ENCODE data around the gene FXYD5. TPM values are rescaled to one million over a fixed set of nuclear protein-coding genes. Genes with fewer than 3 reads are reported as not detected.
A peak's percentile ranks its signal among the peaks of the same experiment; 100 is the strongest.

The FXYD5 gene
- total RNA-seq, 1 experiment from 2014 or later = 181 TPM

GRCh38 chr19:35216833-35217648, 62.5 kb downstream of the FXYD5 start:
- no peak overlapping the region for H2AFZ ChIP-seq
- H3K9me3 ChIP-seq (ENCODE audit: insufficient read depth, low read depth) = peaks cover 5% of the 10 kb centered on the region; the same call in 1 of the 2 replicates
- H3K4me2 ChIP-seq = no peak overlapping the region
- ChIA-PET POLR2A (ENCODE audit: unreplicated experiment) (interaction anchor here (0.6 kb wide), 1 partner anchor 141 kb away, joined by 4 read pairs; no protein-coding TSS in a partner anchor), CTCF (interaction anchor here (0.5 to 0.8 kb wide), 3 partner anchors 69 to 715 kb away, joined by 5 to 8 read pairs (median 7); no protein-coding TSS in a partner anchor)
- no peaks in the 10 kb centered on the region for H3K9me2 ChIP-seq (ENCODE audit: insufficient read depth)
- H3K4me3 ChIP-seq = no peak overlapping the region
- H3K79me2 ChIP-seq (ENCODE audit: low read depth) = no peaks in the 10 kb centered on the region
- H3K27me3 ChIP-seq (ENCODE audit: insufficient read depth, low read depth) = no peaks in the 10 kb centered on the region
- DNase-seq = peak; percentile 49 to 65
- H3K4me1 ChIP-seq (replicated peaks; ENCODE audit: insufficient read depth) = peaks cover 34% of the 10 kb centered on the region
- no peaks in the 10 kb centered on the region for H3K36me3 ChIP-seq (ENCODE audit: low read depth)
- BruUV-seq (replicated peaks) = no TSS peak
- H4K20me1 ChIP-seq (ENCODE audit: insufficient read depth) = no peaks in the 10 kb centered on the region
- no peak for TF ChIP-seq EZH2 (IDR thresholded peaks at IDR 0.05; ENCODE audit: low read depth)
- TF ChIP-seq, protein P1, sequence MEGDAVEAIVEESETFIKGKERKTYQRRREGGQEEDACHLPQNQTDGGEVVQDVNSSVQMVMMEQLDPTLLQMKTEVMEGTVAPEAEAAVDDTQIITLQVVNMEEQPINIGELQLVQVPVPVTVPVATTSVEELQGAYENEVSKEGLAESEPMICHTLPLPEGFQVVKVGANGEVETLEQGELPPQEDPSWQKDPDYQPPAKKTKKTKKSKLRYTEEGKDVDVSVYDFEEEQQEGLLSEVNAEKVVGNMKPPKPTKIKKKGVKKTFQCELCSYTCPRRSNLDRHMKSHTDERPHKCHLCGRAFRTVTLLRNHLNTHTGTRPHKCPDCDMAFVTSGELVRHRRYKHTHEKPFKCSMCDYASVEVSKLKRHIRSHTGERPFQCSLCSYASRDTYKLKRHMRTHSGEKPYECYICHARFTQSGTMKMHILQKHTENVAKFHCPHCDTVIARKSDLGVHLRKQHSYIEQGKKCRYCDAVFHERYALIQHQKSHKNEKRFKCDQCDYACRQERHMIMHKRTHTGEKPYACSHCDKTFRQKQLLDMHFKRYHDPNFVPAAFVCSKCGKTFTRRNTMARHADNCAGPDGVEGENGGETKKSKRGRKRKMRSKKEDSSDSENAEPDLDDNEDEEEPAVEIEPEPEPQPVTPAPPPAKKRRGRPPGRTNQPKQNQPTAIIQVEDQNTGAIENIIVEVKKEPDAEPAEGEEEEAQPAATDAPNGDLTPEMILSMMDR (conservative IDR thresholded peaks at IDR 0.05) = peak; percentile 58
- peaks cover 33% of the 10 kb centered on the region for H3F3A ChIP-seq (ENCODE audit: insufficient read depth, low read depth)
- H3K27ac ChIP-seq = no peak overlapping the region
- intact Hi-C loops (cut with micrococcal nuclease; ENCODE audit: unreplicated experiment) = loop anchor here (2.0 kb wide), 1 partner anchor 74 kb away; the partner anchor contains the start of gene FXYD7

DNA sequence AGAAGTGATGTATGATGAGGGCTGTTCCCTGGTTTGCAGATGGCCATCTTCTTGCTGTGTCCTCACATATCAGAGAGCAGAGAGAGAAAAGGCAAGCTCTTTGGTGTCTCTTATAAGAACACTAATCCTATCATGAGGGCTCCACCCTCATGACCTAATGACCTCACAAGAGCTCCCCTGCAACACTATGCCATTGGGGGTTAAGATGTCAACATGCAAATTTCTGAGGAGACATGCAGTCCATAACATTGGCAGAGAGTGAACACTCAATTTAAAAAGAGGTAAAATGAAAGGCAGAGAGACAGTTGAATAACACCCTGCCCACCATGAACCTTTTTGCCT, 63.1 kb downstream of the FXYD5 start:
- intact Hi-C loops (cut with micrococcal nuclease; ENCODE audit: unreplicated experiment) = loop anchor here (2.0 kb wide), 1 partner anchor 75 kb away; the partner anchor contains the start of gene FXYD7

DNA sequence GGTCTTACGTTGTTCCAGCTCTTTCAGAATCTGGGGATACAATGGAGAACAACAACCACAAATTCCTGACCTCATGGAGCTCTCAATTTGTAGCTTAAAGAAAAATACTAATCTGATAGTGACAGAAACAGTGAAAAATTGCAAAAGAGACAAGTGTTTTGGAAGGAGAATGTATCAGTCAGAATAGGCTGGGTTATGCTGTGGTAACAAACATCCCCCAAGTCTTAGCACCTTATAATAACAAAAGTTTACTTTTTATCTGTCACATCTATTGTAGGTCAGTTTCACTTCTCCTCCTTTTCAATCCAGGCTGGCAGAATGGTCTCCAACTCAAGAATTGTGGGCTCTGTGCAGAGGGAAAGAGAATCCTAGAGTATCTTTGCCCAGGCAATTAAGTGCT, 64.5 kb downstream of the FXYD5 start:
- Histone ChIP-seq H3K9me2 (ENCODE audit: insufficient read depth) (no peaks in the 10 kb centered on the region), H3K9me3 (ENCODE audit: insufficient read depth, low read depth) (peaks cover 5% of the 10 kb centered on the region; the same call in 1 of the 2 replicates), H2AFZ (no peak overlapping the region), H3K27ac (no peak overlapping the region), H3K4me2 (no peak overlapping the region), H3K79me2 (ENCODE audit: low read depth) (no peaks in the 10 kb centered on the region), H3K36me3 (ENCODE audit: low read depth) (no peaks in the 10 kb centered on the region), H3K4me1 (replicated peaks; ENCODE audit: insufficient read depth) (peaks cover 21% of the 10 kb centered on the region), H3K4me3 (no peak overlapping the region), H3K27me3 (ENCODE audit: insufficient read depth, low read depth) (no peaks in the 10 kb centered on the region), H4K20me1 (ENCODE audit: insufficient read depth) (no peaks in the 10 kb centered on the region), H3F3A (ENCODE audit: insufficient read depth, low read depth) (peaks cover 18% of the 10 kb centered on the region)
- intact Hi-C loops (cut with micrococcal nuclease; ENCODE audit: unreplicated experiment) = no loop called here
- no peak for DNase-seq
- BruUV-seq (replicated peaks) = no TSS peak
- TF ChIP-seq EZH2 (IDR thresholded peaks at IDR 0.05; ENCODE audit: low read depth) = no peak
- TF ChIP-seq, protein P1 (conservative IDR thresholded peaks at IDR 0.05) = no peak
- POLR2A ChIA-PET (ENCODE audit: unreplicated experiment) = interaction anchor here (0.7 kb wide), 1 partner anchor 212 kb away, joined by 6 read pairs; no protein-coding TSS in a partner anchor
- CTCF ChIA-PET = no interaction called here

More for the DNA sequence above, 63.1 kb downstream of the FXYD5 start:
- Histone ChIP-seq H3K9me2 (ENCODE audit: insufficient read depth) (no peaks in the 10 kb centered on the region), H3K4me2 (no peak overlapping the region), H3K27me3 (ENCODE audit: insufficient read depth, low read depth) (no peaks in the 10 kb centered on the region), H3K9me3 (ENCODE audit: insufficient read depth, low read depth) (peaks cover 5% of the 10 kb centered on the region; the same call in 1 of the 2 replicates), H3F3A (ENCODE audit: insufficient read depth, low read depth) (peaks cover 31% of the 10 kb centered on the region), H3K27ac (no peak overlapping the region), H3K36me3 (ENCODE audit: low read depth) (no peaks in the 10 kb centered on the region), H3K4me3 (no peak overlapping the region), H2AFZ (no peak overlapping the region), H3K79me2 (ENCODE audit: low read depth) (no peaks in the 10 kb centered on the region), H4K20me1 (ENCODE audit: insufficient read depth) (no peaks in the 10 kb centered on the region), H3K4me1 (replicated peaks; ENCODE audit: insufficient read depth) (peaks cover 34% of the 10 kb centered on the region)
- ChIA-PET CTCF (interaction anchor here (0.5 to 0.8 kb wide), 2 partner anchors 106 to 716 kb away, joined by 5 to 8 read pairs; no protein-coding TSS in a partner anchor), POLR2A (ENCODE audit: unreplicated experiment) (interaction anchor here (0.6 kb wide), 1 partner anchor 142 kb away, joined by 4 read pairs; no protein-coding TSS in a partner anchor)
- DNase-seq = no peak
- TF ChIP-seq, protein P1 (conservative IDR thresholded peaks at IDR 0.05) = no peak
- TF ChIP-seq EZH2 (IDR thresholded peaks at IDR 0.05; ENCODE audit: low read depth) = no peak
- no TSS peak for BruUV-seq (replicated peaks)

Other genes with a start within 250 kb of the FXYD5 start
- 1.3 and 1.9 TPM in 2 replicates for gene ZNF30, start 227.8 kb upstream of the FXYD5 start, total RNA-seq (2021)
- 3.5 and 4.1 TPM in 2 replicates for gene ZNF792, start 190.5 kb upstream of the FXYD5 start, total RNA-seq (2021)
- 62.7 and 105 TPM in 2 replicates for gene GRAMD1A, start 154.4 kb upstream of the FXYD5 start, total RNA-seq (2021)
- gene SCN1B, start 124.3 kb upstream of the FXYD5 start, total RNA-seq (2021) = 2.4 and 3.0 TPM in 2 replicates
- gene HPN, start 113.0 kb upstream of the FXYD5 start, total RNA-seq (2021) = 12.3 and 19.2 TPM in 2 replicates
- 240 and 287 TPM in 2 replicates for gene FXYD3, start 38.9 kb upstream of the FXYD5 start, total RNA-seq (2021)
- gene LGI4, start 19.7 kb upstream of the FXYD5 start, total RNA-seq (2021) = 1.2 and 1.3 TPM in 2 replicates
- gene FXYD1, start 15.9 kb upstream of the FXYD5 start, total RNA-seq (2021) = not detected in 2 replicates
- not detected in 2 replicates for gene FXYD7, start 11.5 kb upstream of the FXYD5 start, total RNA-seq (2021)
- gene FAM187B, start 74.0 kb downstream of the FXYD5 start, total RNA-seq (2021) = not detected in 2 replicates
- gene LSR, start 94.3 kb downstream of the FXYD5 start, total RNA-seq (2021) = 131 and 145 TPM in 2 replicates
- gene USF2, start 114.2 kb downstream of the FXYD5 start, total RNA-seq (2021) = 92.1 and 98.2 TPM in 2 replicates
- 0.52 TPM in 1 of 2 replicates, not detected in the other for gene HAMP, start 127.8 kb downstream of the FXYD5 start, total RNA-seq (2021)
- gene MAG, start 137.4 kb downstream of the FXYD5 start, total RNA-seq (2021) = 13.4 and 15.3 TPM in 2 replicates
- 28.1 and 29.8 TPM in 2 replicates for gene CD22, start 174.5 kb downstream of the FXYD5 start, total RNA-seq (2021)
- gene FFAR1, start 193.2 kb downstream of the FXYD5 start, total RNA-seq (2021) = 0.23 and 0.44 TPM in 2 replicates
- not detected in 2 replicates for gene FFAR3, start 203.7 kb downstream of the FXYD5 start, total RNA-seq (2021)
- gene GPR42, start 216.3 kb downstream of the FXYD5 start, total RNA-seq (2021) = not detected in 2 replicates

Data from PC-9 (cell line).